ELF-1 (cell line): ENCODE data around the gene ANTXR1.

ENCODE experiments used
- DNase-seq: peaks from one replicate; pipeline ENCODE4 v3.0.0-alpha.2; 2016; ENCODE audit warnings: low read depth, low spot score

ANTXR1 gene

GRCh38 chr2:69013142-69013839, at the start of gene ANTXR1:
Gene ANTXR1, plus strand, starts transcription at chr2:69013179. Its CDS starts 321 bp downstream, at chr2:69013500.
- peak; percentile 70 for DNase-seq

- DNase-seq, result no peak
Measured at GRCh38 chr2:68964282-68964681, 48.7 kb upstream of the ANTXR1 start.

GRCh38 chr2:68968221-68968620, 44.8 kb upstream of the ANTXR1 start:
- DNase-seq, result no peak

- no peak for DNase-seq
Measured at GRCh38 chr2:68969736-68970490, 43.1 kb upstream of the ANTXR1 start.

- DNase-seq, result no peak
Measured at GRCh38 chr2:68970566-68971265, 42.3 kb upstream of the ANTXR1 start.

GRCh38 chr2:68971591-68972231, 41.3 kb upstream of the ANTXR1 start:
- DNase-seq, result peak; percentile 10

- DNase-seq, result no peak
Measured at GRCh38 chr2:68974251-68974650, 38.7 kb upstream of the ANTXR1 start, which contains the start of gene GKN1. Gene GKN1, plus strand, starts transcription at chr2:68974636. Its CDS starts 42 bp downstream, at chr2:68974678.

GRCh38 chr2:68974946-68975665, 37.9 kb upstream of the ANTXR1 start:
- no peak for DNase-seq

GRCh38 chr2:68975844-68976243, 37.1 kb upstream of the ANTXR1 start:
- DNase-seq, result no peak

- no peak for DNase-seq
Measured at GRCh38 chr2:68977453-68977852, 35.5 kb upstream of the ANTXR1 start.

- DNase-seq, result no peak
Measured at GRCh38 chr2:68978098-68978497, 34.9 kb upstream of the ANTXR1 start.

GRCh38 chr2:68980956-68981355, 32.0 kb upstream of the ANTXR1 start:
- DNase-seq, result no peak

GRCh38 chr2:68987021-68987503, 25.9 kb upstream of the ANTXR1 start:
- DNase-seq, result no peak

GRCh38 chr2:68989035-68989434, 23.9 kb upstream of the ANTXR1 start:
- DNase-seq, result no peak

GRCh38 chr2:68992341-68992740, 20.6 kb upstream of the ANTXR1 start:
- DNase-seq, result no peak

- DNase-seq, result no peak
Measured at GRCh38 chr2:68992933-68993332, 20.0 kb upstream of the ANTXR1 start.

GRCh38 chr2:68993660-68994059, 19.3 kb upstream of the ANTXR1 start:
- no peak for DNase-seq

GRCh38 chr2:68994864-68995263, 18.1 kb upstream of the ANTXR1 start:
- no peak for DNase-seq

GRCh38 chr2:68995916-68996315, 17.1 kb upstream of the ANTXR1 start:
- DNase-seq, result no peak

GRCh38 chr2:68997401-68997800, 15.6 kb upstream of the ANTXR1 start:
- no peak for DNase-seq

GRCh38 chr2:69001879-69002278, 11.1 kb upstream of the ANTXR1 start:
- DNase-seq, result no peak
